Fibroblast of lung (primary cell): ENCODE data around the gene CLMP. TPM values are rescaled to one million over a fixed set of nuclear protein-coding genes. Genes with fewer than 3 reads are reported as not detected.

Source experiments
- DNase-seq, 2 donors: peaks; one replicate each; pipeline versions ENCODE4 v3.0.0 to v3.0.0-alpha.2; 2010; ENCODE audit warnings: low read depth in 2 of 2
- H2AFZ ChIP-seq: 2 replicates; pipeline ENCODE4 v1.5.1; 2012; ENCODE audit warnings: low read length, control low read depth, inconsistent platforms
- H3K27ac ChIP-seq: 2 replicates; pipeline ENCODE4 v1.5.1; 2011; ENCODE audit warnings: low read length, control low read depth; ENCODE audit not compliant: insufficient read depth
- H3K27me3 ChIP-seq: 2 replicates; pipeline ENCODE4 v1.5.1; 2011; ENCODE audit warnings: mild to moderate bottlenecking, low read length; ENCODE audit not compliant: control insufficient read depth, insufficient read depth
- H3K36me3 ChIP-seq: 2 replicates; pipeline ENCODE4 v1.5.1; 2011; ENCODE audit warnings: low read length; ENCODE audit not compliant: control insufficient read depth, insufficient read depth
- H3K4me1 ChIP-seq: 2 replicates; pipeline ENCODE4 v1.5.1; 2011; ENCODE audit warnings: low read length; ENCODE audit not compliant: control insufficient read depth, insufficient read depth; ENCODE audit errors: extremely low read depth
- H3K4me2 ChIP-seq: 2 replicates; pipeline ENCODE4 v1.5.1; 2011; ENCODE audit warnings: low read length, control low read depth; ENCODE audit not compliant: insufficient read depth; ENCODE audit errors: extremely low read depth
- H3K4me3 ChIP-seq, 4 experiments: fragments of 200-600 bp in 1 of 4; sonication (generic) in 1 of 4; replicated peaks in 1 of 4; 2 replicates each; pipeline ENCODE4 v1.5.1; 2011 to 2016; ENCODE audit warnings: low read length in 4 of 4, low read depth in 3 of 4, mild to moderate bottlenecking in 3 of 4, control low read depth in 2 of 4, inconsistent platforms in 1 of 4, mixed read lengths in 1 of 4; ENCODE audit not compliant: insufficient read depth in 1 of 4; ENCODE audit errors: control extremely low read depth in 1 of 4
- H3K79me2 ChIP-seq: 2 replicates; pipeline ENCODE4 v1.5.1; 2012; ENCODE audit warnings: mild to moderate bottlenecking, low read length, inconsistent platforms; ENCODE audit not compliant: control insufficient read depth, insufficient read depth
- H3K9ac ChIP-seq: 2 replicates; pipeline ENCODE4 v1.5.1; 2011; ENCODE audit warnings: mild to moderate bottlenecking, low read length, control low read depth; ENCODE audit not compliant: insufficient read depth
- H3K9me3 ChIP-seq: 2 replicates; pipeline ENCODE4 v1.5.1; 2012; ENCODE audit warnings: low read depth, low read length; ENCODE audit not compliant: control insufficient read depth, insufficient read depth
- H4K20me1 ChIP-seq: 2 replicates; pipeline ENCODE4 v1.5.1; 2011; ENCODE audit warnings: low read length; ENCODE audit not compliant: control insufficient read depth, insufficient read depth; ENCODE audit errors: extremely low read depth
- CTCF ChIP-seq, 2 donors: IDR thresholded peaks in 1 of 2; conservative IDR thresholded peaks in 1 of 2; 1 replicate in 1 of 2; 2 replicates in 1 of 2; pipeline ENCODE4 v1.5.1; 2011 to 2012; ENCODE audit warnings: low read length in 2 of 2, control low read depth in 1 of 2, inconsistent platforms in 1 of 2, low read depth in 1 of 2, mild to moderate bottlenecking in 1 of 2
- EZH2 ChIP-seq: IDR thresholded peaks from 2 replicates; pipeline ENCODE4 v1.5.1; 2012; ENCODE audit warnings: low read length, control low read depth, mild to moderate bottlenecking; ENCODE audit errors: missing control alignments
- polyA plus RNA-seq, 2 donors: library from polyadenylated mRNA; depleted of rRNA in 1 of 2; stranded (reverse) in 1 of 2; unstranded in 1 of 2; fragments of >200 nt; gene quantifications; 2 replicates each; pipeline ENCODE4 v1.2.1, GENCODE V29; 2011 to 2012; ENCODE audit warnings: missing spikeins in 1 of 2
- total RNA-seq: library from RNA; depleted of rRNA; stranded (reverse); fragments of >200 nt; gene quantifications from 2 replicates; pipeline ENCODE4 v1.2.1, GENCODE V29; 2014

The CLMP gene
- total and polyA plus RNA-seq, 2 donors (not counting 1 experiment from before 2014, with no cell fraction given): 107 to 243 TPM

GRCh38 chr11:123241294-123241693, 46.2 kb upstream of the CLMP start:
- no peaks in the 10 kb centered on the region for H4K20me1 ChIP-seq
- no peak for TF ChIP-seq EZH2
- TF ChIP-seq CTCF (conservative IDR thresholded peaks at IDR 0.05 in 1 of 2, IDR thresholded peaks at IDR 0.05 in 1 of 2; ENCODE audit: low read depth in 1 of 2, low read length in 2 of 2): no peak
- DNase-seq: no peak

GRCh38 chr11:123239191-123240150, 44.4 kb upstream of the CLMP start:
- no peak overlapping the region for H3K4me3 ChIP-seq
- no peak overlapping the region for H3K4me2 ChIP-seq
- no peaks in the 10 kb centered on the region for H3K79me2 ChIP-seq
- H3K36me3 ChIP-seq: no peaks in the 10 kb centered on the region
- H3K9ac ChIP-seq: no peak overlapping the region
- H3K27me3 ChIP-seq: no peaks in the 10 kb centered on the region
- no peaks in the 10 kb centered on the region for H3K9me3 ChIP-seq
- H2AFZ ChIP-seq: no peak overlapping the region
- H3K4me1 ChIP-seq: no peaks in the 10 kb centered on the region
- no peak overlapping the region for H3K27ac ChIP-seq
- no peaks in the 10 kb centered on the region for H4K20me1 ChIP-seq
- peak in 1 of 2 donors; percentile 65 for DNase-seq
- TF ChIP-seq CTCF (conservative IDR thresholded peaks at IDR 0.05 in 1 of 2, IDR thresholded peaks at IDR 0.05 in 1 of 2; ENCODE audit: low read depth in 1 of 2, low read length in 2 of 2): no peak
- TF ChIP-seq EZH2: no peak

More at GRCh38 chr11:123241294-123241693, 46.2 kb upstream of the CLMP start:
- Histone ChIP-seq H3K27ac (no peak overlapping the region), H3K27me3 (no peaks in the 10 kb centered on the region), H3K9ac (no peak overlapping the region), H3K4me3 (no peak overlapping the region), H3K36me3 (no peaks in the 10 kb centered on the region), H3K4me1 (no peaks in the 10 kb centered on the region), H3K4me2 (no peak overlapping the region), H3K79me2 (no peaks in the 10 kb centered on the region), H3K9me3 (no peaks in the 10 kb centered on the region), H2AFZ (no peak overlapping the region)

- Histone ChIP-seq H3K9ac (no peak overlapping the region), H3K4me1 (no peaks in the 10 kb centered on the region)
Measured at GRCh38 chr11:123238297-123238696, 43.2 kb upstream of the CLMP start.

More at GRCh38 chr11:123238297-123238696, 43.2 kb upstream of the CLMP start:
- Histone ChIP-seq H4K20me1 (no peaks in the 10 kb centered on the region), H2AFZ (no peak overlapping the region), H3K4me3 (no peak overlapping the region), H3K79me2 (no peaks in the 10 kb centered on the region), H3K36me3 (no peaks in the 10 kb centered on the region), H3K27ac (no peak overlapping the region), H3K9me3 (no peaks in the 10 kb centered on the region), H3K4me2 (no peak overlapping the region), H3K27me3 (no peaks in the 10 kb centered on the region)
- peak in 1 of 2 donors; percentile 97 for DNase-seq
- TF ChIP-seq EZH2 (no peak), CTCF (conservative IDR thresholded peaks at IDR 0.05 in 1 of 2, IDR thresholded peaks at IDR 0.05 in 1 of 2; ENCODE audit: low read depth in 1 of 2, low read length in 2 of 2) (peak in 1 of 2 donors; percentile 17)
